Esophagus squamous epithelium (tissue), 4 donors: ENCODE results near the gene PDZK1IP1.

Experiments
- POLR2A ChIP-seq, 4 donors: fragments of 450-650 bp; IDR thresholded peaks; one replicate each; pipeline ENCODE4 v1.6.1; 2017; ENCODE audit warnings: antibody characterized with exemption in 4 of 4, mild to moderate bottlenecking in 4 of 4, moderate library complexity in 3 of 4
- TF ChIP-seq, protein P1 (sequence below), 6 experiments: fragments of 450-650 bp in 4 of 6; fragments of 200-600 bp in 2 of 6; sonication (generic) in 2 of 6; IDR thresholded peaks; one replicate each; pipeline ENCODE4 v1.5.1; 2016 to 2019; ENCODE audit warnings: antibody characterized with exemption in 6 of 6, mild to moderate bottlenecking in 4 of 6, moderate library complexity in 4 of 6

GRCh38 chr1:47219590-47220220 is 29.9 kb upstream of the PDZK1IP1 start:
- TF ChIP-seq, protein P1, sequence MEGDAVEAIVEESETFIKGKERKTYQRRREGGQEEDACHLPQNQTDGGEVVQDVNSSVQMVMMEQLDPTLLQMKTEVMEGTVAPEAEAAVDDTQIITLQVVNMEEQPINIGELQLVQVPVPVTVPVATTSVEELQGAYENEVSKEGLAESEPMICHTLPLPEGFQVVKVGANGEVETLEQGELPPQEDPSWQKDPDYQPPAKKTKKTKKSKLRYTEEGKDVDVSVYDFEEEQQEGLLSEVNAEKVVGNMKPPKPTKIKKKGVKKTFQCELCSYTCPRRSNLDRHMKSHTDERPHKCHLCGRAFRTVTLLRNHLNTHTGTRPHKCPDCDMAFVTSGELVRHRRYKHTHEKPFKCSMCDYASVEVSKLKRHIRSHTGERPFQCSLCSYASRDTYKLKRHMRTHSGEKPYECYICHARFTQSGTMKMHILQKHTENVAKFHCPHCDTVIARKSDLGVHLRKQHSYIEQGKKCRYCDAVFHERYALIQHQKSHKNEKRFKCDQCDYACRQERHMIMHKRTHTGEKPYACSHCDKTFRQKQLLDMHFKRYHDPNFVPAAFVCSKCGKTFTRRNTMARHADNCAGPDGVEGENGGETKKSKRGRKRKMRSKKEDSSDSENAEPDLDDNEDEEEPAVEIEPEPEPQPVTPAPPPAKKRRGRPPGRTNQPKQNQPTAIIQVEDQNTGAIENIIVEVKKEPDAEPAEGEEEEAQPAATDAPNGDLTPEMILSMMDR (IDR thresholded peaks at IDR 0.05), result no peak
- TF ChIP-seq POLR2A (IDR thresholded peaks at IDR 0.05), result no peak
